DMS 273 treated with DMSO at 0.1 percent for 48 hours (cell line): ENCODE results near the gene ANAPC4.
"Not testable (repeated sequence)": the region's sequence is repeated elsewhere in the genome, so short reads cannot be mapped to it uniquely, and the experiment has no call there.

Source experiments
- DNase-seq: peaks from one replicate; lab custom pipeline; 2025; lab: John Stamatoyannopoulos, UW

Gene ANAPC4, protein sequence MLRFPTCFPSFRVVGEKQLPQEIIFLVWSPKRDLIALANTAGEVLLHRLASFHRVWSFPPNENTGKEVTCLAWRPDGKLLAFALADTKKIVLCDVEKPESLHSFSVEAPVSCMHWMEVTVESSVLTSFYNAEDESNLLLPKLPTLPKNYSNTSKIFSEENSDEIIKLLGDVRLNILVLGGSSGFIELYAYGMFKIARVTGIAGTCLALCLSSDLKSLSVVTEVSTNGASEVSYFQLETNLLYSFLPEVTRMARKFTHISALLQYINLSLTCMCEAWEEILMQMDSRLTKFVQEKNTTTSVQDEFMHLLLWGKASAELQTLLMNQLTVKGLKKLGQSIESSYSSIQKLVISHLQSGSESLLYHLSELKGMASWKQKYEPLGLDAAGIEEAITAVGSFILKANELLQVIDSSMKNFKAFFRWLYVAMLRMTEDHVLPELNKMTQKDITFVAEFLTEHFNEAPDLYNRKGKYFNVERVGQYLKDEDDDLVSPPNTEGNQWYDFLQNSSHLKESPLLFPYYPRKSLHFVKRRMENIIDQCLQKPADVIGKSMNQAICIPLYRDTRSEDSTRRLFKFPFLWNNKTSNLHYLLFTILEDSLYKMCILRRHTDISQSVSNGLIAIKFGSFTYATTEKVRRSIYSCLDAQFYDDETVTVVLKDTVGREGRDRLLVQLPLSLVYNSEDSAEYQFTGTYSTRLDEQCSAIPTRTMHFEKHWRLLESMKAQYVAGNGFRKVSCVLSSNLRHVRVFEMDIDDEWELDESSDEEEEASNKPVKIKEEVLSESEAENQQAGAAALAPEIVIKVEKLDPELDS

DNA sequence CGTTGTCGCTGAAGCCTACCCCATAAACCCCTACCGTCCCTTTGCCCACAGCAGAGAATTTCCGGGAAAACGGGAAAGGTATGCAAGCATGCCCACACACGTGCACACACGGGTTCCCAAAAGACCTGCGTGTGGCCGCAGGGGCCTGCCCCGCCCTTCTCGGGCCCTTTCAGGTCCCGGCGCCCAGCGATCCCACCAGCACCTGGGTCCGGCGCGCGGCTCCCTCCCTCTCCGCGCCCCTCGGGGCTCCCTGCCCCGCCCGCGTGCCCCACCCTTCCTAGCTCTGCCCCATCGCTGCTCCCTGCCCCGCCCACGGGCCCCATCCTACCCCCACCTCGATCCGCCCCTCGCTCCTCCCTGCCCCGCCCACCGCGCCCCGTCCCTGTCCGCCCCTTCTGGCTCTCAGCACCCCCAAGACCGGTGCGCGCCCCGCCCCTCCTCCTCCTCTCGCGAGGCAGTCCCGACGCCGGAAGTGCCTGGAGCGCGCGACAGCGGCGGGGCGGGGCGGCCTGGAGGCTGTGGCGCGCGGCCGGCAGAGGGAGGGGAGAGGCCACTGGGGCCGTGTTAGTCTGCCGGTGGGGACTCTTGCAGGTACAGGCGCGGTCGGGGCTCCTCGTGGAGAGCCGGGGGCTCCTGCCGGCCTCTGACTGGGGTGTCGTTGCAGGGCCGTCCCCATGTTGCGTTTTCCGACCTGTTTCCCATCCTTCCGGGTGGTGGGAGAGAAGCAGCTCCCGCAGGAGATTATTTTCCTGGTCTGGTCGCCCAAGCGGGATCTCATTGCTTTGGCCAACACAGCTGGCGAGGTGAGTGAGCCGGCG lies at the start of gene ANAPC4:
Gene ANAPC4 (plus strand): TSS at position 510 of the 818 bp plus-strand sequence. CDS start 165 bp downstream, at position 675.
- DNase-seq: peak; percentile 72

DNA sequence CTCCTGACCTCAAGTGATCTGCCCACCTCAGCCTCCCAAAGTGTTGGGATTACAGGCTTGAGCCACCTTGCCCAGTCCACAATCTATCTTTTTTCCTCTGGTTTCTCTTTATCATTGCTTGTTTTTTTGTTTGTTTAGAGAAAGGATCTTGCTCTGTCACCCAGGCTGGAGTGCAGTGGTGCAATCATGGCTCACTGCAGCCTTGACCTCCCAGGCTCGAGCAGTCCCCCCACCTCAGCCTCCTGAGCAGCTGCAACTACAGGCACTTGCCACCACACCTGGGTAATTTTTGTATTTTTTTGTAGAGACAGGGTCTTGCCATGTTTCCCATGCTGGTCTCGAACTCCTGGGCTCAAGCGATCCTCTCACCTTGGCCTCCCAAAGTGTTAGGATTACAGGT lies 48.6 kb upstream of the ANAPC4 start:
- DNase-seq: not testable (repeated sequence)

DNA sequence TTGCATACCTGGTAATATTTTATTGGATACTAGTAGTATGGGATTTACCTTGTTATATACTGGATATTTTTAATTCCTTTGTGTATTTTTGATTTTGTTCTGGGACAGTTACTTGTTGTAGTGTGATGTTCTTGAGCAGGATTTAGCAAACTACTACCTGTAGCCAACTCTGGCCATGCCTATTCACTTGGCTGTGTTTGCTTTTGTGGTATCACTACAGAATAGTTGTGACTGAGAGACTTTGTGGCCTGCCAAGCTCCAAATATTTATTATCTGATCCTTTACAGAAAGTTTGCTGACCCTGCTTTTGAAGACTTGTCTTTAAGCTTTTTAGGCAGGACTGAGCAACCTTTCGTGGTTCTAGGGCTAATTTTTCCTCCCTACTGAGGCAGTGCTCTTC lies 46.7 kb upstream of the ANAPC4 start:
- DNase-seq: no peak

DNA sequence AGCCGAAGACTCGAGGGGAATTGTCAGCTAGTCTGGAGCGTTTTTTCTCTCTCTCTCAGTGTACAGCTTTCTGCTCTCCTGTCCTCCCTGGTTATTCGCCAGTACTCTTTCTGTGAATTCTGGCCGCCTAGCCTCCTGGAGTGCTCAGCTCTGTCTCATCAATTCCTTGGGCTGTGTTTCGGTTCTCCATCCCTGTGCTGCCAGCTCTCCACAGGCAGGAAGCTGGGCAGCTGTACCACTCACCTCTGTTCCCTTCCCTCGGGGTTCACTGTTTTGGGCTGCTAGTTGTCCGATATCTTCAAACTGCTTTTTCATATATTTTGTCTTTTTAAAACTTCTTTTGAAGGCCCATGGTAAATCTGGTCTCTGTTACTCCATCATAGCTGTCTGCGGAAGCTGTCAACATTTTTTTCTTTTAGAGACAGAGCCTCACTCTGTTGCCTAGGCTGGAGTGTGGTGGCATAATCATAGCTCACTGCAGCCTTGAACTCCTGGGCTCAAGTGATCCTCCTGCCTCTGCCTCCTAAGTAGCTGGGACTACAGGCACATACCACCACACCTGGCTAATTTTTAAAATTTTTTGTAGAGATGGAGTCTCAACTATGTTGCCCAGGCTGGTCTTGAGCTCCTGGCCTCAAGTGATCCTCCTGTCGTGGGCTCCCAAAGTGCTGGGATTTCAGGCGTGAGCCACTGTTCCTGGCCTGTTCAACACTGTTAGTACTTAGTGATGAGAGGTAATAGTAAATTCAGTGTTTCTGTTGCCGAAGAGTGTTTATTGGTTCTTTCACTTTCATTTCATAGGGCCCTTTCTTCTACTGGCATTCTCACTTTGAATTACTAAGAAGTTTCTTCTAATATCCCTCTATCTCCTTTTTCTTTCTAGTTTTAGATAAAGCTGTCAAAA lies 45.9 kb upstream of the ANAPC4 start:
- no peak for DNase-seq

DNA sequence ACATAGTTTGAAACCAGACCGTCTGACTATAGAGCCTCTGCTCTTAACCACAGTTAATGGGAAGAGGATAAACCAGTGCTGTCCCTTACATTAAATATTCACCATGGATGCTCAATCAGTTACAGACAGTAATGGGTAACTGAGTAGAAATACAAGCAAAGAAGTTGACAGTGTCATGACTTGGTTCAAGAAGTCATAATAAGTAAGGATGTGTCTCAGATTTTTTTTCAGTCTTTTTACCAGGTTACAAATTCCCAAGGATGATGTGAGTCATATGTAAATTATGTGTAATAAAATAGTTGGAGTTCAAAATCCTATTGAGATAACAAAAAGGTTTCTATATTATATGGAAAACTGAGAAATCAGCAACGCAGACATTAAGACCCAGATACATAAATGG lies 33.4 kb upstream of the ANAPC4 start:
- DNase-seq: no peak

DNA sequence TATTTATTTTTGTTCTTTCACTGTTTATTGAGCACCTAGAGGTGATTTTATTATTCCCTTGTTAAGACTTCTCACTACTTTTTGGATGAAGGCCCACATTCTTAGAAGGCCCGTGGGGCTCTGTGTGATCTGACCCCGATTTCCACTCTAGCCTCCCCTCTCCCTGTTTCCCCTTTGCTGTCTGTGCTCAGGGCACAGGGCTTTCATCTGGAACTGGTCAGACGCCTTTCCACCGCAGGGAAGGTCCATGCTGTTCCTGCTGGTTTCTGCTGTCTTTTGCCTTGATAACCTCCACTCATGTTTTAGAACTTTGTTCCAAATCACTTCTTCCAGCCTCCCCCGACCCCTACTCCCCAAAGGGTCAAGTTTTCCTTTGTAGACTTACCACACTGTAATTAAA lies 31.3 kb upstream of the ANAPC4 start:
- DNase-seq: no peak

DNA sequence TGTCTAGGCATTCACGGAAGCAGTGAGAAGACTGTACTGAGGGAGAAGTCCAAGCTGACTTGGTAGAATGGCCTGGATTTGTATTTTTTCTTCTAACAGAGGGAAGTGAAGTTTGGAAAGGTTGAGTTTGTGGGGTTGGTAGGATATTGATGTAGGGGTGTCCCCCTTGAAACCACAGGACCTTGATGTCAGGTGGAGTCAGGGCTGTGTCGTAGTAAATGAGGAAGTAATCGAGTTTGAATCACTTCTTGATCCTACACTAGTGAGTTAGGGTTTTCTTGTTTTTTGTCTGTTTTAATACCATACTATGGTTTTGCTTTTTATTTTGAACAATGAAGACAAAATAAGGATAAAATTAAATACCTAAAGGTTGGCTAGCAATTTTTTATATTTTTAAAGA lies 30.1 kb upstream of the ANAPC4 start:
- DNase-seq: no peak

DNA sequence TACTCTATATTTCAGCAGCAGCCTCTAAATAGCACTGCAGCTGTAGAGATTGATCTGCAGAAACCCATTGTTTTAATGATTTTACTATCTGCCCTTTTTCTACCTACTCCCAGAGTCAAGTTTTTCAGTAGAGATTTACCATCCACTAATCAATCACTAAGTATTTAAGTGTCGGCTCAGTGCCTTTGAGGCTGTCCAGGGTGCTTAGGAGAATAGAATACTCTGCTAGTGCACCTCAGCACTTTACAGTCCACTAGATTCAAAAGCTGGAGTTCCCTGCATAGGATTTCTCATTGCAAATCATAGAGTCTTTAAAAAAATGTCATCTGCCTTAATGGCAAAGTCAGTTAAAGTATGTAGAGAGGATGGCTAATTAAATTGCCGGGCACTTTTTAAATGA lies 29.6 kb upstream of the ANAPC4 start:
- DNase-seq: no peak

DNA sequence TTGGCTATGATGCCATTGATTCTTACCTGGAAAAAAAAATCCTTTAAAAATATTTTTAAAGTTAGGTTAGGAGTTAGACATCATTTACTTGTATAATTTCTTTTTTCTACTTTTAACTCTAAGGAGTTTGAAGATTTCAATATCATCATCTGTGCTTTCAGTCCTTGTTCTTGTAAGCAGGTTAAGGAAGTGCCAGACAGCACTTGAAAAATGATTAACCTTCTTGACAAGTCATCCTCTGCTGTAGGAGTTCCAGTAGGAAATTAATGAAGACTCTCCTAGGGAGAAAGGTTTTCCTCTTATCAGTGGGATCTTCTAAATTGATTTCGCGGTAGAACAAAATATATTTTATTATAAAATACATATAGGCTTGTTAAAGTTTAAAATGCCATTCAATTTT lies 29.1 kb upstream of the ANAPC4 start:
- DNase-seq: no peak

DNA sequence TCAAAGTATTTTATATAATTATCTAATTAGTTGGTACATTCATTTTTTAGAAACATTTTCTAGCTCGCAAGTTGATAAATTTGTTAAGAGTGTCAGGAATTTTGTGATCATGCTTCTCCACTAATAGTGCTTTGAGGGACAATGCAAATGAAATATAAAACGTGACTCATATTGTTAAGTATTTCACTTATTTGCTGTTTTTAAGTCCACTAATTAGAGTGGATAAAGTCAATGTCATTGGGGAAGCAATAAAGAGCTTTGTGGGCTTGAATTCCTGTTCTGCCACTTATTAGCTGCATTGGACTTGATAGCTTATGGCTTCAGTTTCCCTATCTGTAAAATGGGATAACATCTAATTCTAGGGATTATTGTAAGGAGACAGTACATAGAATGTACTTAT lies 26.5 kb upstream of the ANAPC4 start:
- DNase-seq: no peak

DNA sequence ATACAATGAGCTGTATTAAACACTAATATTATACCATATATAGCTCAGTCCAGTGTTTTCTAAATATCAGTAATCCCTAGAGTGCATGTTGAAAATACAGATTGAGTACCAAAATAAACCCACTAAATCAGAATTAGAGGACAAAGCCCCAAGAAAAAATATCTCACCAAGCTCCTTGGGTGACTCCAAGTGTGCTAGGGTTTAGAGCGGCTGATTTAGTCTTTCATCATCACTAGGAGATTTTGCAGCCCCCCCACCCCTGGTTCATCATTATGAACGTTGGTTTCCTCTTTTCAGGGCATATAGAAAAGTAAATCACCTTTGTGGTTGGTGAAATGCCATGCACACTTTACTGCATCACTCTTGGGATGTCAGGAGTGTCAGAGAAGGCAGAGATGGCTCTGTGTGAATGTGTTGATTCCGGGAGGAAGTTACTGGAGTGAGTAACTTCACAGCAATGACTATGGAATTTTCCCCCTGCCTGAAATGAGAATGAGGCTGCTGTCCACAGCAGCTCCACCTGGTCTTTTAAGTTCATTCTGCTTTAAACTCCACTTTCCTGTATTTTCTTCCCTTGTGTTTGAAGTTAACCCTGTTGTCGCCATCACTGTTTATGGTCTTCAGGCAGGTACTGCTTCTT lies 25.2 kb upstream of the ANAPC4 start:
- no peak for DNase-seq

DNA sequence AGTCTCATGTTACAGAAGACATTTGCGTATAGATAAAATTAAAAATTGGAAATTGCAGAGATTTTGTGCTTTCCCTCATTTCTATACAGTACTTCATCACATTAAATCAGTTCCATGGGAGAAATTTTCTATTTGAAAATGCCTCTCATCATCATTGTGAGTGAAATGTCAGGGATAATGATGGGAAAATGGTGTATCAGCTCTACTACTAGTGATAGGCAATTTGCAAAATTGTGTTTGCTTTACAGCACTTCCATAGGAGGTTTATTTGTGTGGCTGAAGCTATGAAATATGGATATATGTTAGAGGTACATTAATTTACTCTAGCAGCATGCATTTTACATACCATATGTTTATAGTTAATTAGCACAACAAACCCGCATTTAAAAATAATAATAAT lies 21.0 kb upstream of the ANAPC4 start:
- DNase-seq: no peak

DNA sequence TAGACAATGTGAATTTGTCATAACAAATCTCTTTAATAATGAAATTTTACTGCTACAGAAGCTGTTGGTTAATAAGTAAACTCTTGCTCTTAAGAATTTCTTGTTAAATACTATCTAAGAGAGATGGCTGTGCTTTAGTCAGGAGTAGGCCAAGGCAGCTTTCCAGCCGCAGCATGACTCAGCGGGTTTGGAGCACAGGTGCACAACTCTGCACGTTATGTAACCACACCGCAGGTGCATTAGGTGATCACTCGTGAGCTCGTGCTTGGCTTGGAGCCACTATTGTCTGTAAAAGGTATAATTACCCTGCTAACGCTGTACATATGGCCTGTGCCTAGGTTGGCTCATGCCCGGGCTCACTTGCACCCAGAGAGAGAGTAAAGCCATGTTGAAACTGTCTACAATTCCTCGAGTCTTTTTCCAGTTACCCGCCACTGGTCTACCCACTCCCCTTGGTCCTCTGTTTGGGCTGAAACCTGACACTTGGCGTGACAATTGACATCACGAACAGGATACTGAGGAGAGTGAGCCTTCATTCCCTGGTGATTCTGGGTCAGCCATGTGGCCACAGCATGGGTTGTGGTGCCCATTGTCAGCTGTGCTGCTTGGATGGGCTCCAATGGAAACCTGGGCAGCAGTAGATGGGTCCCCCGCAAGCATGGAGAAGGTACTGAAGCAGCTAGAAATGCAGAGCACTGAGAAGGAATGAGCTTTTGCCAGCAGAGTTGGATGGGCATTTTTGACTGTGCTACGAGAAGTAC lies 18.4 kb upstream of the ANAPC4 start:
- no peak for DNase-seq

DNA sequence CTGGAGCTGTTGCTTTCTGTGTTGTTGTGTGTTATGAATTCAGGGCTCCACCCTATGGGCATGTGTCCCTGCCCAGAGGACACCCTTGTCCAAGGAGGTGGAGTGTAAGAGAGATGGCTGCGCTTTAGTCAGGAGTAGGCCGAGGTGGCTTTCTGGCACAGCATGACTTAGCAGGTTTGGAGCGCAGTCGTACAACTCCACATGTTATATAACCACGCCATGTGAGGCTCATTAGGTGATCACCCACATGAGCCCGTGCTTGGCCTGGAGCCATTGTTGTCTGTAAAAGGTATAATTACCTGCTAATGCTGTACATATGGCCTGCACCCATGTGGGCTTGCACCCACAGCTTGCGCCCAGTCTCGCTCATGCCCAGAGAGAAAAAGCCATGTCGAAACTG lies 15.8 kb upstream of the ANAPC4 start:
- DNase-seq: no peak

DNA sequence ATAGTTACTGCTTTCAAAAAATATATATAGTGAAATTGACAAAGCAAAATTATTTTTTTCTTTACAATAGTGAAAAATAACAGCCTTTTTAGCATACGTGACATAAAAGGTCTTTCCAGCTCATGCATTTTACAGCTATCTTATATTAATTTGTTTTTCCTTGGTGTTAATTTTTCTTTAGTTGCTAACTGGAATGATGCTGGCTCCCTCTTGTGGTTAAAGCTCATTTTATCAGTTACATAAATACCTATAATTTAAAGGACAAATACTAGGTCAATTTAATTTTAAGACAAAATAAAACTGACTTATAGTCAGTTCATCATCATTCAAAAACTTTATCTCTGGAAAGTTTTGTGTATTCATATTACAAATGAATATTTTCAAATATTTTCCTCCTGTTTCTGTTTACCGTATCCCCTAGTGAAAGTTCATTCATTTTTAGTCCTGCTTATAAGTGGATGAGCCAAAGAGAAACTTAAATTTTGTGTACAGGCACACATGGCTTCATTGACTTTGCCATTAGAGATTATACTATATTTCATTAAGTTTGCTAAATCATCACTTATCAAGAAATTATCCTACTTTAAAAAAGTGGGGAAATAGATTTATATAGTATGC lies 9.9 kb upstream of the ANAPC4 start:
- DNase-seq: no peak

DNA sequence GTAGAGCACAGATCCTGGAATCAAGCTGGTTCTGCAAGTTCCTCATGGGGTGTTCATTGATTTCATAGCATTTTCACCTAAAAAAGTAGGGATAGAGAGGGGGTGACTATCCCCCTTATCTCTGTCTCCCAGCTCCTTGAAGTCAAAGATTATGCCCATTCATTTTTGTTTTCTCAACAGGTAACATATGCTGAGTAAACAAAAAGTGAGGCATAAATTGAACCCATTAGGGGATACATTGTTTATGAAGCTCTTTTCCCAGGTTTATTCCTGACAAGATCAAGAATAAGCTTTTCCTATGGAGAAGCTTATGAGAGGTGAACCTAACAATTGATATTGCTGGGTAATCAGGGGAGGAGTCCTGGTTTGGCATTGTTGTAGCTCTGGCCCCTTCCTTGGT lies 9.2 kb upstream of the ANAPC4 start:
- no peak for DNase-seq

DNA sequence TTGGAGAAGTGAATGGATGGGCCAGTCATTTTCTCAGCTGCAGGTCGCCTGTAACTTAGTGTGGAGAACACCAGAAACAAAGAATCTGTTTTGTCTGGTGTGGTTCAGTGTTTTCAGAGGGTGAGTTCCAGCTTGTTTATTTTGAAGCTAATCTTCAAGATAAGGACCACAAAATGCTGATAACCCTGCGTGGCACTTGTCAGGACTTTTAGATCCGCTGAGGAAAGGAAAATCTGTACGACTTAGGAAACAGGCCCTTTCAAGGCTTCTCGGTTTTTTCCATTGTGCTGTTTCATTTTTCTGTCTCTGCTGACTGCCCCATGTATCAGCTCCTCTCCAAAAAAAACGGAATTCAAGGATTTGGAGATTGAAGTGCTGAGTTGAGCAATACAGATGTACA lies 8.7 kb upstream of the ANAPC4 start:
- no peak for DNase-seq

DNA sequence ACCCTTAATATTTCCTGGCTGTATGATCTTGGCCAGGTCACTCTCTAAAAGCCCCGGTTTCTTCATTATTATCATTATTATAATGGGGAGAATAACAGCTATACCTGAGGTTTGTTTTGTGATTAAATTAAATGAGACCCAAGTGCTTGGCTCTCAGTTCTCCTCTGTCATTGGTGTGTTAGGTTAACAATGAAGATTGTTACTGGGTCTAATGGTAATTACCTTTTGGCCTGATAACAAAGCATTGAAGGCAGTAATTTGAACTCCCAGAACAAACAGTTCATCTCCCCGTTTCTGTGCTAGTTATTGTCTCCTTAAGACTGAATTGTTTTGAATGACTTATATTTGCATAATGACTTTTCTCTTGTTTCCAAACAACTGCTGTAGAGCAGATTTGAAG lies 6.8 kb upstream of the ANAPC4 start:
- DNase-seq: no peak

DNA sequence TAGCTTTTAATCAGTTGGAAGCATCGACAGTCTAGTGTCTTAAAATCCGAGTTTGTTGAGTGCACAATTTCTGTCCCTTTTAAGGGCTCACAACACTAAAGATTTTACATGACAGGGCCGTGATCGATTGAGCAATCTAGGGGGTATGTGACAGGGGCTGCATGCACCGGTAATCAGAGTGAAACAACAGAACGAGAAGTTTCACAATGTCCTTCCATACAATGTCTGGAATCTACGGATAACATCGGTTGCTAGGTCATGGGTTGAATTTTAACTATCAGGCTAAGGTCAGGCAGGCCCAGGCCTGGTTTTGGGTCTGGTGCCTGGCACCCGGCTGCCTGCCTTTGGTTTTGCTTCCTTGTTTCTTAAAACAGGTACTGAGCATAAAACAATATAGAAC lies 4.5 kb upstream of the ANAPC4 start:
- DNase-seq: not testable (repeated sequence)
